GM23338 (cell line): ENCODE results near the gene KRTAP13-4.

ENCODE experiments used
- CTCF ChIP-seq, 2 experiments: fragments of 200-600 bp in 1 of 2; sonication (generic) in 1 of 2; conservative IDR thresholded peaks; 2 replicates each; pipeline versions ENCODE4 v1.5.1 to v1.6.1; 2016 to 2017; ENCODE audit warnings: antibody characterized with exemption in 2 of 2, low read depth in 2 of 2, mild to moderate bottlenecking in 2 of 2, moderate library complexity in 1 of 2
- EZH2 ChIP-seq: fragments of 200-600 bp; sonication (generic); IDR thresholded peaks from one replicate; pipeline ENCODE4 v1.8.0; 2017; ENCODE audit warnings: antibody characterized with exemption, mild to moderate bottlenecking, low read depth; ENCODE audit not compliant: unreplicated experiment
- POLR2AphosphoS5 ChIP-seq: IDR thresholded peaks from 2 replicates; pipeline ENCODE4 v1.6.1; 2016; ENCODE audit warnings: antibody characterized with exemption, low read depth
- TF ChIP-seq, protein P1 (sequence below): IDR thresholded peaks from one replicate; pipeline ENCODE4 v1.6.1; 2018; ENCODE audit warnings: antibody characterized with exemption; ENCODE audit not compliant: unreplicated experiment
- TF ChIP-seq, protein P2 (sequence below): IDR thresholded peaks from 2 replicates; pipeline ENCODE4 v1.6.1; 2016; ENCODE audit warnings: antibody characterized with exemption

DNA sequence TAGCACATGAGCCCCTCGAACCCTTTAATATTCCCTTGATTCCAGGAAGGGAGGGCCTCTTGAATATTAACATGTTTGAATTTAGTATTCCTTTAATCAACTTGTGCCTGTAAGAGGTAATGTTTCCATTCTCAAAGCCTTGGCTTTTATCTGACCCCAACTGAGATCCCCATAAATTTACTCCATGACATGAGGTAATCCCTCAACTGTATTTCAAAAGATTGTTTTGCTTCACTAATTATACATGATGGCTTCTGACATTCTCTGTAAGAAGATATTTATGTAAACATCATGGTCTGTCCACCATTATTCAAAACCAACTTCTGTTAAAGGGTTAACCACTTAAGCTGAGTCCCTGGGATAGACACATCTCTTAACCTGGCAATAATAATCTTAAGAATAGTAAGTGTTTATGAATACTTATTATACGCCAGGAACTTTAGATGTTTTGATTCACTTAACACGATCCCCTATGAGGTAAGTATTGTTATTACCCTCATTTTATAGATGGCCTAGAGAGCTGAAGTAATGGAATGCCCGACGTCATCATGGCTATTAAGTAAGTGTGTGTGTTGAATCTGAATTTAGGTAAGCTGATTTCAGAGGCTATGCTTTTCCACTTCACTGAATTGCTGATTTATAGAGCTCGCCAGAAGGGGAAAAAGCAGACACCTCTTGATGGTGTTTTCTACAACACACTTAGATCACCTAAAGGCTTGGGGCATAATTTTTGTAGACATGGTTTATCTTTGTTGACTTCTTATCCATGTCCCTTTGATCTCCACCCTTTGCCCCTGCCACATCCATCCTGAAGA, 39.1 kb downstream of the KRTAP13-4 start:
- TF ChIP-seq EZH2 (no peak), CTCF (conservative IDR thresholded peaks at IDR 0.05; ENCODE audit: low read depth in 2 of 2) (no peak), POLR2AphosphoS5 (no peak)
- TF ChIP-seq, protein P1, sequence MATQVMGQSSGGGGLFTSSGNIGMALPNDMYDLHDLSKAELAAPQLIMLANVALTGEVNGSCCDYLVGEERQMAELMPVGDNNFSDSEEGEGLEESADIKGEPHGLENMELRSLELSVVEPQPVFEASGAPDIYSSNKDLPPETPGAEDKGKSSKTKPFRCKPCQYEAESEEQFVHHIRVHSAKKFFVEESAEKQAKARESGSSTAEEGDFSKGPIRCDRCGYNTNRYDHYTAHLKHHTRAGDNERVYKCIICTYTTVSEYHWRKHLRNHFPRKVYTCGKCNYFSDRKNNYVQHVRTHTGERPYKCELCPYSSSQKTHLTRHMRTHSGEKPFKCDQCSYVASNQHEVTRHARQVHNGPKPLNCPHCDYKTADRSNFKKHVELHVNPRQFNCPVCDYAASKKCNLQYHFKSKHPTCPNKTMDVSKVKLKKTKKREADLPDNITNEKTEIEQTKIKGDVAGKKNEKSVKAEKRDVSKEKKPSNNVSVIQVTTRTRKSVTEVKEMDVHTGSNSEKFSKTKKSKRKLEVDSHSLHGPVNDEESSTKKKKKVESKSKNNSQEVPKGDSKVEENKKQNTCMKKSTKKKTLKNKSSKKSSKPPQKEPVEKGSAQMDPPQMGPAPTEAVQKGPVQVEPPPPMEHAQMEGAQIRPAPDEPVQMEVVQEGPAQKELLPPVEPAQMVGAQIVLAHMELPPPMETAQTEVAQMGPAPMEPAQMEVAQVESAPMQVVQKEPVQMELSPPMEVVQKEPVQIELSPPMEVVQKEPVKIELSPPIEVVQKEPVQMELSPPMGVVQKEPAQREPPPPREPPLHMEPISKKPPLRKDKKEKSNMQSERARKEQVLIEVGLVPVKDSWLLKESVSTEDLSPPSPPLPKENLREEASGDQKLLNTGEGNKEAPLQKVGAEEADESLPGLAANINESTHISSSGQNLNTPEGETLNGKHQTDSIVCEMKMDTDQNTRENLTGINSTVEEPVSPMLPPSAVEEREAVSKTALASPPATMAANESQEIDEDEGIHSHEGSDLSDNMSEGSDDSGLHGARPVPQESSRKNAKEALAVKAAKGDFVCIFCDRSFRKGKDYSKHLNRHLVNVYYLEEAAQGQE = no peak
- TF ChIP-seq, protein P2, sequence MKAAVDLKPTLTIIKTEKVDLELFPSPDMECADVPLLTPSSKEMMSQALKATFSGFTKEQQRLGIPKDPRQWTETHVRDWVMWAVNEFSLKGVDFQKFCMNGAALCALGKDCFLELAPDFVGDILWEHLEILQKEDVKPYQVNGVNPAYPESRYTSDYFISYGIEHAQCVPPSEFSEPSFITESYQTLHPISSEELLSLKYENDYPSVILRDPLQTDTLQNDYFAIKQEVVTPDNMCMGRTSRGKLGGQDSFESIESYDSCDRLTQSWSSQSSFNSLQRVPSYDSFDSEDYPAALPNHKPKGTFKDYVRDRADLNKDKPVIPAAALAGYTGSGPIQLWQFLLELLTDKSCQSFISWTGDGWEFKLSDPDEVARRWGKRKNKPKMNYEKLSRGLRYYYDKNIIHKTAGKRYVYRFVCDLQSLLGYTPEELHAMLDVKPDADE = no peak
